ENCODE results near the gene HOXB2.

DNA sequence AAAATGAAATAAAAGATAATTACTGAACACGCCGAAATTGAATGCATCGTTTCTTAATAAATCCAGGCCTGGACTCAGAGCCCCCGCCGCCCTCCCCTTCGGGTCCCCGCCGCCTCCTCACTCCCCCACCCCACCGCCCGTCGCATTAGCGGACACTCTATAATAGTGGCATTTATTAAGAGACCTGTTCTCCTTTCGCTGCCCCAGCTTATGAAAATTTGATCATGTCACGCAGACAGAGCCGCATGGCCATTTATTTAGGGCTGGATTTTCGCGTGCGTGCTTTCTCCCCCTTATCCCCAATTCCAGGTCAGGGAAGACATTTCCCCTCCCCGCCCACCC, 6.3 kb upstream of the HOXB2 start:
- TF ChIP-seq JUN (CRISPR knock-in tag; IDR thresholded peaks at IDR 0.05) (no peak), ZNF396 (CRISPR knock-in tag; IDR thresholded peaks at IDR 0.05; ENCODE audit: borderline replicate concordance) (no peak), ZNF232 (CRISPR knock-in tag; IDR thresholded peaks at IDR 0.05) (no peak), ARID4B (CRISPR knock-in tag; IDR thresholded peaks at IDR 0.05; ENCODE audit: borderline replicate concordance) (no peak), MAX (CRISPR knock-in tag; IDR thresholded peaks at IDR 0.05) (no peak), E2F1 (CRISPR knock-in tag; IDR thresholded peaks at IDR 0.05) (no peak)
- TF ChIP-seq, protein P1, sequence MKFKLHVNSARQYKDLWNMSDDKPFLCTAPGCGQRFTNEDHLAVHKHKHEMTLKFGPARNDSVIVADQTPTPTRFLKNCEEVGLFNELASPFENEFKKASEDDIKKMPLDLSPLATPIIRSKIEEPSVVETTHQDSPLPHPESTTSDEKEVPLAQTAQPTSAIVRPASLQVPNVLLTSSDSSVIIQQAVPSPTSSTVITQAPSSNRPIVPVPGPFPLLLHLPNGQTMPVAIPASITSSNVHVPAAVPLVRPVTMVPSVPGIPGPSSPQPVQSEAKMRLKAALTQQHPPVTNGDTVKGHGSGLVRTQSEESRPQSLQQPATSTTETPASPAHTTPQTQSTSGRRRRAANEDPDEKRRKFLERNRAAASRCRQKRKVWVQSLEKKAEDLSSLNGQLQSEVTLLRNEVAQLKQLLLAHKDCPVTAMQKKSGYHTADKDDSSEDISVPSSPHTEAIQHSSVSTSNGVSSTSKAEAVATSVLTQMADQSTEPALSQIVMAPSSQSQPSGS (CRISPR knock-in tag; IDR thresholded peaks at IDR 0.05; ENCODE audit: borderline replicate concordance, low read depth): no peak
- TF ChIP-seq, protein P2, sequence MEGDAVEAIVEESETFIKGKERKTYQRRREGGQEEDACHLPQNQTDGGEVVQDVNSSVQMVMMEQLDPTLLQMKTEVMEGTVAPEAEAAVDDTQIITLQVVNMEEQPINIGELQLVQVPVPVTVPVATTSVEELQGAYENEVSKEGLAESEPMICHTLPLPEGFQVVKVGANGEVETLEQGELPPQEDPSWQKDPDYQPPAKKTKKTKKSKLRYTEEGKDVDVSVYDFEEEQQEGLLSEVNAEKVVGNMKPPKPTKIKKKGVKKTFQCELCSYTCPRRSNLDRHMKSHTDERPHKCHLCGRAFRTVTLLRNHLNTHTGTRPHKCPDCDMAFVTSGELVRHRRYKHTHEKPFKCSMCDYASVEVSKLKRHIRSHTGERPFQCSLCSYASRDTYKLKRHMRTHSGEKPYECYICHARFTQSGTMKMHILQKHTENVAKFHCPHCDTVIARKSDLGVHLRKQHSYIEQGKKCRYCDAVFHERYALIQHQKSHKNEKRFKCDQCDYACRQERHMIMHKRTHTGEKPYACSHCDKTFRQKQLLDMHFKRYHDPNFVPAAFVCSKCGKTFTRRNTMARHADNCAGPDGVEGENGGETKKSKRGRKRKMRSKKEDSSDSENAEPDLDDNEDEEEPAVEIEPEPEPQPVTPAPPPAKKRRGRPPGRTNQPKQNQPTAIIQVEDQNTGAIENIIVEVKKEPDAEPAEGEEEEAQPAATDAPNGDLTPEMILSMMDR (IDR thresholded peaks at IDR 0.05): no peak
- TF ChIP-seq, protein P3, sequence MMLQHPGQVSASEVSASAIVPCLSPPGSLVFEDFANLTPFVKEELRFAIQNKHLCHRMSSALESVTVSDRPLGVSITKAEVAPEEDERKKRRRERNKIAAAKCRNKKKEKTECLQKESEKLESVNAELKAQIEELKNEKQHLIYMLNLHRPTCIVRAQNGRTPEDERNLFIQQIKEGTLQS (CRISPR knock-in tag; conservative IDR thresholded peaks at IDR 0.05): no peak
- TF ChIP-seq, protein P4, sequence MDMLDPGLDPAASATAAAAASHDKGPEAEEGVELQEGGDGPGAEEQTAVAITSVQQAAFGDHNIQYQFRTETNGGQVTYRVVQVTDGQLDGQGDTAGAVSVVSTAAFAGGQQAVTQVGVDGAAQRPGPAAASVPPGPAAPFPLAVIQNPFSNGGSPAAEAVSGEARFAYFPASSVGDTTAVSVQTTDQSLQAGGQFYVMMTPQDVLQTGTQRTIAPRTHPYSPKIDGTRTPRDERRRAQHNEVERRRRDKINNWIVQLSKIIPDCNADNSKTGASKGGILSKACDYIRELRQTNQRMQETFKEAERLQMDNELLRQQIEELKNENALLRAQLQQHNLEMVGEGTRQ (CRISPR knock-in tag; IDR thresholded peaks at IDR 0.05): no peak
- TF ChIP-seq, protein P5, sequence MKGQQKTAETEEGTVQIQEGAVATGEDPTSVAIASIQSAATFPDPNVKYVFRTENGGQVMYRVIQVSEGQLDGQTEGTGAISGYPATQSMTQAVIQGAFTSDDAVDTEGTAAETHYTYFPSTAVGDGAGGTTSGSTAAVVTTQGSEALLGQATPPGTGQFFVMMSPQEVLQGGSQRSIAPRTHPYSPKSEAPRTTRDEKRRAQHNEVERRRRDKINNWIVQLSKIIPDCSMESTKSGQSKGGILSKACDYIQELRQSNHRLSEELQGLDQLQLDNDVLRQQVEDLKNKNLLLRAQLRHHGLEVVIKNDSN (CRISPR knock-in tag; IDR thresholded peaks at IDR 0.05): no peak

Measured in WTC11 (cell line).